Cerebellar nuclear complex (tissue), 1 donor: ENCODE results near the gene AOAH.

Experiments
- DNase-seq, 2 experiments: peaks; one replicate each; lab custom pipeline; 2025; lab: John Stamatoyannopoulos, UW

AOAH gene

GRCh38 chr7:36691983-36692382 lies 32.3 kb downstream of the AOAH start:
- DNase-seq, result no peak

DNA sequence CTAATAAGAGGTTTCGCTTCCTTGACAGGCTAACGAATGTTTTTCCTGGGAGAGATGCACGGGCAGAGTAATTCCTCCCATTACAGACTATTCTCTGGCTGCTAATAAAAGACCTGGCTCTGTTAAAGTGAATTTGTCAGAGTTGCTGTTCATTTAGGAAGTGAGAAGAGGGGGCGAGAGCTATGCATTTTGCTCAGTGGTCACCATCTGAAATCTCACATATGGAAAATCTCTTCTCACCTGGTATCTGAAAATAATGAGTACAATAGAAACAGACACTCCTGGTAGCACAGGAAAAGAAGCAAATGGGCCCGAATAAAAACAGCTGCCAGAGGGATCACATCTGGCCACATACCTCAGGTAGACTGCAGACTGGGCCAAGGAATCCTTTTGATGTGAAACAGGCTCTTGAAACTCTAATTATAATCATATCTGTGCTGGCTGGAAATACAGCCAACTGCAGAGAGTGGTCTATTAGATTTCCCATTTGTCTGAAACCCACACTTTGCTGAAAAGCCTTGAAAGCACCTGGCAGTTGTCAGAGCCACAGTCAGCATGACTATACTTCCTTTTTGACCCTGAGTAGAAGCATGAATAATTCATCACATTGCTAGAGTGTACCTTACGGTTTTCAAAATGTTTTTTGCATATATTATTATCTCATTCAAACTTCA lies 33.6 kb downstream of the AOAH start:
- DNase-seq, result no peak

DNA sequence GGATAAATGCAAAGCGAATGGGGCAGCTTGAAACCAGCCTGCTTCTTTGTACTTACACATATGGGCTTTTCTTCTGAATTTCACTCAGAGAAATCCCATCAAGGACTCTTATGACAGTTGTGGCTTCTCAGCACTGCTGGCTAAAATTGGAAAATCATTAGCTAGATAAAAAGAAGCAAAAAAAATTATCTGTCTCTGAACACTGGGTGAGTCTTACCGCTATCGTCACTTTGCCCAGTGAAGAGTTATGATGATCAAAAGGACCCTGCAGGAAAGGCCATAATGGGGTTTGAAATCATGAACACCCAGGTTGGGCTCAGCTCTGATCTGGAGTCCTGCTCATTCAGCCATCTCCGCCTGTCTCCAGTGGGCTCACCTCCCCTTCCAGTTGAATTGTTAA lies 34.3 kb downstream of the AOAH start:
- DNase-seq, result no peak

DNA sequence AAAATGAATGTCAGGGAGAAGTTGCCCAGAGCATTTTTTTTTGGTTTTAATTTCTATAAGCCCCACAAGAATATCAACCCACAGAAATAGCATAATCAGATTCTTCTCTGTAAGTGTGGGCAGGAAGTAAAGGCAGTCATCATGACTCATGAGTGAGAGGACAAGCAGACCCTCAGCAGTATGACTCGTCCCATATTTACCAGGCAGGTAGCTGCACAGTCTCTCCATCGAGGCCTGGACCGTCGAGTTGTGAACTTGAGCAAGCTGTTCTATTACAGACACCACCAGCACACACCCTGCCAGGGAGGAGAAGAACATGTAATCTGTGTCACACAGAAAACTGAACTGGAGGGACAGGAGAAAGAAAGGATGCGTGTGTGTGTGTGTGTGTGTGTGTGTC lies 37.8 kb downstream of the AOAH start:
- no peak for DNase-seq

DNA sequence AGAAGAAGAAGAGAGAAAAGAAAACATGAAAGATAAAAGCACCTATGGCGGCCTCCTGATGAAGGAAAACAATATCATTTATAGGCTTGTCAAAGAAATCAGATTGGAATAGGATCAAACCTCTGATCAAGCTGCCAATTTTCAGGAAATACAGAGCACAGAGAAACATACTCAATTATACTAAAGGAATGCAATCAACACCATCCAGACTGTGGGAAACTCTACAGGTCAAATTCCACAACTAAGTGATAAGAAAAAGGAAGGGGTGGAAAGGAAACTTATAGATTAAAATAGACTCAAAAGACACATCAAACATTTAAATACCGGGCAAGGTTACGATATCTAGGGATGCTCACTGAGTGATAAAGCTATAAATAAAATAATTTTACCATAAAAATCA lies 39.3 kb downstream of the AOAH start:
- no peak for DNase-seq

DNA sequence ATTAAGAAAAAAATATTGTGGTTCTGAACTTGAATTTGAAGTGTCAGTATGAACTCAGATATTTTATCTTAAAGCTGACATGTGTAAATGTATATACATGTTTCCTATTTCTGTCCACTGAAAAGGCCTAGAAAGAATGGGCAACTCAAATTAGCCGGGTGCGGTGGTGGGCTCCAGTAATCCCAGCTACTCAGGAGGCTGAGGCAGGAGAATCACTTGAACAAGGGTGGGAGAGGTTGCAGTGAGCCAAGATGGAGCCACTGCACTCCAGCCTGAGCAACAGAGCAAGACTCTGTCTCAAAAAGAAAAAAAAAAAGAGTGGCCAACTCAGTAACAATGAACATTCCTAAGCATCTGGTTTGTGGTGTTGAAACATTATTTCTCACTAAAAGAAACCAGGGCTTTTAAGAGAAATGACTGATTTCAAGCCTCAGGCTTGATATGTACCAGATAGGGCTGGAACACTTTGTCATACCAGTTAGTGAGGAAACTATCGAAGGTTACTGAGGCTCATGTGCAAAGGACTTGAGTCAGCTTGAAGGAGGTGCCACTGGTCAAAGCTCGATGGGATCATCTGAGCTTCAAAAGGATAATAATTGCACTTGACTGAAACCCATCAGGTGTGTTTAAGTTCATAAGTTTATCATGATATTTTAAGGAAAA lies 40.5 kb downstream of the AOAH start:
- DNase-seq, result no peak

DNA sequence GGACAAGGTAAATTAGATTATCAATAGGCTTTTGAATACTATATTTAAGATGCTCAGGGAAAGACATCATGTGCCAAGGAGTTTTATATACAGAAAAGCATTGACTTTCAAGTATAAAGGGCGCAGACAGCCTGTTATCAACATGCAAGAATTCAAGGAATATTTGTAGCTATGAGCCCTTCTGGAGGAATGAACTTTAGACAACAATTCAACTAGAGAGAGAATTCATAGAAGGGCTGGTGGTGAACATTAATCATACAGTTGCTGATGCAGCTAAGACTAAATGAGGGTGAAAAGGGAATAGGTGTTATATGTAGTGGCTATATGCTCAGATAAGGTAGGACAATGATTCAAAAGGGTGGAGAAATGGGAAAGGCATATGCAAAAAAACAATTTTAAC lies 41.2 kb downstream of the AOAH start:
- no peak for DNase-seq

- DNase-seq, result no peak
Measured at GRCh38 chr7:36682102-36682501, 42.2 kb downstream of the AOAH start.

DNA sequence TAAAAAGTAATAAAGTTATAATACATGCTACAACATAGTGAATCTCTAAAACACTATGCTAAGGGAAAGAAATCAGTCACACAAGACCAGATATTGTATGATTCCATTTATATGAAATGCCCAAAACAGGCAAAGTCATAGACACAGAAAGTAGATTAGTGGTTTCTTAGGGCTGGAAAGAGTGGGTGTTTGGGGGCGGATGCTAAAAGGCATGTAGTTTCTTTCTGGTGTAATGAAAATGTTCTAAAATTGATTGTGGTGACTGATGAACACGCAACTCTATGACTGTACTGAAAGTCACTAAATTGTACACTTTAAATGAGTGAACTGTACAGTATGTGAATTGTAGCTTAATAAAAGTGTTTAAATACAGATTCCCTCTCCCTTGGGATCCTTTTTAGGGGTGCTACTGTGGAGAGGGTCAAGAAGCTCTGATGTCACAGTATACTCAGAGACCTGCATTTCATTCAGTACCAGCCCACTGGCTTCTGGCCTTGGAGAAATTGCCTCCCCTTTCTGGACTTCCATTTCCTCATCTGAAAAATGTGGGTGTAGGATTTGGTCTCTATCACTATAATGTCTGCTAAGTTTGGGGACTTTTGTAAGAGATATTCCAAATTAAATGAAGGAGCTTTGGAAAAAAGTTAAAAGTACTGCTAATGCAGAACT lies 46.4 kb downstream of the AOAH start:
- DNase-seq, result no peak

DNA sequence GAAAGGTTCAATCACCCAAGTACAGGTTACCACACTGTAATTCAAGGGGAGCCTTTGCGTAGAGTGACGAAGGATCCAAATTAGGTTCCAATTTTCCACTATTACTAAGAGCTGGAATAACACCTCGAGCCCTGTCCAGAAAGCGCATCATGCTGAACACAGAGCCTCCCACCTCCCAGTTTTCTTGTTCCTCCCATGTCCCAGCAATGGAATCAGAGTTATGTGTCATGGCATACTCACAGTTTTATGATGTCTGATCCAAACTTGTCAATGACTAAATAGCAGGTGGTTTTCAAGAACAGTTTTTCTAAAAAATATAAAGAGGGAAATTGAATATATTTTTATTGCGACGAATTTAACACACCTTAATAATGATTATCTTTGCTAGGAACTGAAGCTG lies 50.6 kb downstream of the AOAH start:
- no peak for DNase-seq

- DNase-seq, result no peak
Measured at GRCh38 chr7:36671432-36671829, 52.9 kb downstream of the AOAH start.

DNA sequence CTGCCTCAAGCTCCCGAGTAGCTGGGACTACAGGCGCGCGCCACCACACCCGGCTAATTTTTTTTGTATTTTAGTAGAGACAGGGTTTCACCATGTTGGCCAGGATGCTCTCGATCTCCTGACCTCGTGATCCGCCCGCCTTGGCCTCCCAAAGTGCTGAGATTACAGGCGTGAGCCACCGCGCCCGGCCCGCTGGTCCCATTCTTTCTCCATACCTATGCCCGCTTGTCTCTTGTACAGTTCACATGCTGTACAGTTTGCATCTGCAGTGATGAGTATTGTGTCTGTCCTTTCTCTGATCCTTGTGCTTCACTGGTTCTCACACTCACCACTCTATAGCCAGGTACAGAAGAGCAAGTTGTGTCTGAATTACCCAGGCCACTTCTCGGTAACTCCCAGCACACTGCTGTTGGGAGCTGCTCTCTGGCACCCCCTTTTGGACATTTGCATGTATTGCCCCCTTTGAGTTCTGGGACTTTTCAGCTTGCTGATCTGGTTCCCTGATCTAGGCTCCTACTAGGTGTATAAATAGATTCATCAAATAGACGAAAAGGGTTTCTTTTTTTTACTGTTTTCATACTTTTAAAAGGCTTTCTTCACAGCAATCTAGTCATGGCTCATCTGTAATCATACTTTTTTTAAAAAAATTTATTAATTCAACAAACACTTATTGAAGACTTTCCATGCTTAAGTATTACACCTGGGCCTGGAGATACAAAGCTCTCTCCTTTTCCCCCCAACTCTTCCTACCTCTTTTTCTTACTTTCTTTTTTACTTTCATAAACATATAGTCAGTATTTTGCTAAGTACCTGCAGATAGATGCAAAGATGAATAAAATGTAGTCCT lies 53.5 kb downstream of the AOAH start:
- DNase-seq, result no peak

- DNase-seq, result no peak
Measured at GRCh38 chr7:36668750-36669149, 55.5 kb downstream of the AOAH start.

GRCh38 chr7:36668080-36668479 lies 56.2 kb downstream of the AOAH start:
- no peak for DNase-seq

- DNase-seq, result no peak
Measured at GRCh38 chr7:36667007-36667745, 57.1 kb downstream of the AOAH start.

- no peak for DNase-seq
Measured at GRCh38 chr7:36663481-36663880, 60.8 kb downstream of the AOAH start.

- DNase-seq, result no peak
Measured at GRCh38 chr7:36661135-36661840, 63.0 kb downstream of the AOAH start.

- no peak for DNase-seq
Measured at GRCh38 chr7:36659638-36660341, 64.5 kb downstream of the AOAH start.

DNA sequence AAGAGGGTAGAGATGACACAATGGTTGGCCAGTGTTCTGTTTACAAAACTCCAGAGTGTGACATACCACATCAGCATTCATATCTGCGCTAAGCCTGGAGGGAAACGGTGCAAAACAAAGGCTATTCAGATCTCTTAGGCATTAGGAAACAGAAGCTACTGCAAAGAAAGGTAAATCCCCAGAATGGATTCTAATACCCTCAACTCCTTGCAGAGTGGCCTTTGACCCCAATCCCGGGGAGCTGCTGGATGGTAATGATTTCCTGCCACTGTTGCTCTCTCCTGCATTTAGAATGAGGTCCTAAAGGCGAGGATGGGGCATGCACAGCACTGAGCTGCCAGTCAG lies 65.2 kb downstream of the AOAH start:
- no peak for DNase-seq

GRCh38 chr7:36658335-36659171 lies 65.7 kb downstream of the AOAH start:
- no peak for DNase-seq
